Retinal pigment epithelial cell (primary cell): ENCODE measurements around the gene PGM1.

Experiments
- DNase-seq: peaks from one replicate; pipeline ENCODE4 v3.0.0-alpha.2; 2010; ENCODE audit warnings: low read depth
- H3K4me3 ChIP-seq: 2 replicates; pipeline ENCODE4 v1.5.1; 2011; ENCODE audit warnings: mild to moderate bottlenecking, low read length, control low read depth, moderate library complexity
- TF ChIP-seq, protein P1 (sequence below): conservative IDR thresholded peaks from 2 replicates; pipeline ENCODE4 v1.5.1; 2011; ENCODE audit warnings: low read depth, low read length, control low read depth, inconsistent platforms

Gene PGM1

DNA sequence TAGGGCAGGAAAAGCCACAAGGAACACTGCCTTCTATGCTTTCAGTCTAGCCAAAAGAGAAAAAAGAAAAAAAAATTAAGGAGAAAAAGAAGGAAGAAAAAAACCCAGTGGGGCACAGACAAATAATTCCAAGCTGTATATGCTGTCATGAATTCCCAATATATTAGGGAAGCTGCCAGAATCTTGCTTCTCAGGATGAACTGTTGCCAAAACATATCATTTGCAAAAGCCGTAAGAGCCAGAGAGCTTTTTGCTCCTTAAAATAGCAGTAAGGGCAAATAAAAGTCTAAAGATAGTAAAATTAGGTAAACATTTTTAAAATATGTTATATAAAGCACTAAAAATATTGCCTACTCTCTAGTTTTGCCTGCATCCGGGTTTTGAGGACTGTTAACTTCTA lies 52.1 kb downstream of the PGM1 start:
- H3K4me3 ChIP-seq, result no peak overlapping the region
- TF ChIP-seq, protein P1, sequence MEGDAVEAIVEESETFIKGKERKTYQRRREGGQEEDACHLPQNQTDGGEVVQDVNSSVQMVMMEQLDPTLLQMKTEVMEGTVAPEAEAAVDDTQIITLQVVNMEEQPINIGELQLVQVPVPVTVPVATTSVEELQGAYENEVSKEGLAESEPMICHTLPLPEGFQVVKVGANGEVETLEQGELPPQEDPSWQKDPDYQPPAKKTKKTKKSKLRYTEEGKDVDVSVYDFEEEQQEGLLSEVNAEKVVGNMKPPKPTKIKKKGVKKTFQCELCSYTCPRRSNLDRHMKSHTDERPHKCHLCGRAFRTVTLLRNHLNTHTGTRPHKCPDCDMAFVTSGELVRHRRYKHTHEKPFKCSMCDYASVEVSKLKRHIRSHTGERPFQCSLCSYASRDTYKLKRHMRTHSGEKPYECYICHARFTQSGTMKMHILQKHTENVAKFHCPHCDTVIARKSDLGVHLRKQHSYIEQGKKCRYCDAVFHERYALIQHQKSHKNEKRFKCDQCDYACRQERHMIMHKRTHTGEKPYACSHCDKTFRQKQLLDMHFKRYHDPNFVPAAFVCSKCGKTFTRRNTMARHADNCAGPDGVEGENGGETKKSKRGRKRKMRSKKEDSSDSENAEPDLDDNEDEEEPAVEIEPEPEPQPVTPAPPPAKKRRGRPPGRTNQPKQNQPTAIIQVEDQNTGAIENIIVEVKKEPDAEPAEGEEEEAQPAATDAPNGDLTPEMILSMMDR, result no peak
- no peak for DNase-seq

DNA sequence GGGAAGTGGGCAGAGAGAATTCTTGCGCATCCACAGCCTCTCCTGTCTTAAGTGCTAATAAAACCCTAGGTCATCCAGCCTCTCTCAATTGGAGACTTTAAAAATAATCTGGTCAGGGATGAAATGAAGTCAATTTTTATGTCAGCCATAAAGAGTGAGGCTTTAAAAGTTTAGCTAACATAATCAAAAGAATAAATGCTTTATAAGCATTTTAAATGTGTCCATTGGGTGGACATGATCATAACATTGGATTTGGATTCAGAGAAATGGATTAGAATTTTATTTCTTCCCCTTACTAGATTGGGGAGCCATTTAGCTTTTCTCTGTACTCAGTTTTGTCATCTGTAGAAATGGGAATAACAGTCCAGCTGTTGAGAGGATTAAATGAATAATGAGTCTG lies 55.5 kb downstream of the PGM1 start:
- TF ChIP-seq, protein P1, result no peak
- no peak for DNase-seq
- no peak overlapping the region for H3K4me3 ChIP-seq

DNA sequence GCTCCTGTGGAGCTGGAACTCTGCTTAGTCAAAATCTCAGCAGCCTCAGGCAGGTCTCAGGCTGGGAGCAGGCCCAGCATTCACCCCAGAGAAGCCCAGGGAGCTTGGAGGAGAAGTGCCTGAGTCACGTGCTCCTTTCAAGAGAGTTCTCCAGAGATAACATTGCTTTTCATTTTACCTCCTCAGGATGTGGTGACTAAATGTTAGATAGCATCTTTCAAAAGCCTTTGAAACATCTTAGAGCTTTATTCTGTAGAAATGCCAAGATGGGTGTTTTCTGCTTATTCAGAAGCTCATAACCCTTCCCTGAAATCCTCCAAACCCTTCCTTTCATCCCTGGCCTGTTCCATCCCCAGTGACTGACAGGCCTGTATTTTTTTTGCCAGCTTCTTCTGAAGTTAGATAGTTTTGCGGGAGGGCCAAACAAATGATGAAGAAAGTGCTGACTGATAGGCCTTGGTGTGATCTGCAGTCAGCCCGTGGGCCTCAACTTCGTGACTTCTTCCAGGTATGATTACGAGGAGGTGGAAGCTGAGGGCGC lies 58.0 kb downstream of the PGM1 start:
- no peak for DNase-seq
- no peak overlapping the region for H3K4me3 ChIP-seq
- TF ChIP-seq, protein P1, result no peak

DNA sequence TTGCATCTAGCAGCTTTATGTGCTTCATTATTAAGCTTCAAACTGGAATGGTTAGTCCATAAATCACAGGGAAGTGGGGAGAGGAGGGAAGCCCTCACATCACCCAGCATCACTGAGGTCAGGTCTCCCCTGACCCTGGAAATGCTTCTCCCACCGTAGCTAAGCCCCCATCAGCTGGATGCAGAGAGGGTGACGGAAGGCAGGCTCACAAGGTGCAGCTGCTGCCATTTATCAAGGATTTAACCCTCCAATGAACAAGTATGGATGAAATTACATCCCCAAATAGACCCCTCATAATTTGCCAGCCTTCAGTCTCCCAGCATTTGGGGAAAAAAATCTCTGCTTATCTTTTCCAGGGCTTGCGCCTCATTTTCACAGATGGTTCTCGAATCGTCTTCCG lies 60.8 kb downstream of the PGM1 start:
- H3K4me3 ChIP-seq, result no peak overlapping the region
- TF ChIP-seq, protein P1, result no peak
- no peak for DNase-seq

DNA sequence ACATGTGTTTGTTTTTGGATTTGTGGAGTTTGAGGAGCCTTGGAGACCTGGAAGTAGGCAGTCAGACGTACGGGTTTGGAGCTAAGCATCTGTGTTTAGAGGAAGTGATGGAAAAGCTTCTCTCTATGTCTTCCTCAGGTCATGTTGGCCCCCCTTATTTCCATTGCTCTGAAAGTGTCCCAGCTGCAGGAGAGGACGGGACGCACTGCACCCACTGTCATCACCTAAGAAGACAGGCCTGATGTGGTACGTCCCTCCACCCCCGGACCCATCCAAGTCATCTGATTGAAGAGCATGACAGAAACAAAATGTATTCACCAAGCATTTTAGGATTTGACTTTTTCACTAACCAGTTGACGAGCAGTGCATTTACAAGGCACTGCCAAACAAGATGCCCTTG lies 66.2 kb downstream of the PGM1 start:
- no peak for DNase-seq
- TF ChIP-seq, protein P1, result no peak
- H3K4me3 ChIP-seq, result no peak overlapping the region

DNA sequence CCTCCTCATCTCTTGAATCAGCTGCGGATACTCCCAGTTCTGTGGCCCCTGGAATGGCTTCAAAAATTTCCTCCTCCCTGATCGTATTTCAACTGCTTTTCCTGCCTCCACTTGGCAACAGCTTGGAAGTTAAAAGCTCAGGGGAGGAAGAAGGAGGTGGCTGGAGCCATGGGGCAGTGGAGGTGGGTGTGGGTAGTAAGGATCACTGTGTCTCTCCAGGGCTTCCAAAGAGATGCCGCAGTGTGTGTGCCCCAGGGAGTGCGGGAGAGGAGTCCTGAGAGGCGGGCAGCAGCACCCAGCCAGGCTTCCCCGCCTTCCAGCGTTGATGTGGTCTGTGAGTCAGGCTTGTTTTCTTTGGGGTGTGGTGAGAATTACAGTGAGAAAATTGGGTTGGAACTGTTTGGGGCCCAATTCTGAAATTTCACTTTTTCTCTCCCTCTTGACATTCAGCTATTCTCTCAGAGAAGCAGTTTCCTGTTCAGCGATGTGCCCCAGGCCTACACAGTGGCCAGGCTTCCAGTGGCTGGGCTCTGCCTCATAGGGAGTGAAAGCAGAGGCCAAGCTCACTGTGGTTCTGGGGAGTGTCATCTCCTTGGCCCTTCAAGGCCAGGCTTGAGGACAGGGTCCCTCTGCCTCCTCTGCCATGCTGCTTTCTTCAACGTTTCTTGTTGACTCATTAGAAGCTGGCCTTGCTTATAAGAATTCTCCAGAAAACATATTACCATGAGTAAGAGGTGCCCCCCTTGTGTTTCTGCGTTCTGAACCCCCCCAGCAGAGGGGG lies 69.0 kb downstream of the PGM1 start:
- H3K4me3 ChIP-seq, result no peak overlapping the region
- TF ChIP-seq, protein P1, result no peak
- DNase-seq, result no peak

DNA sequence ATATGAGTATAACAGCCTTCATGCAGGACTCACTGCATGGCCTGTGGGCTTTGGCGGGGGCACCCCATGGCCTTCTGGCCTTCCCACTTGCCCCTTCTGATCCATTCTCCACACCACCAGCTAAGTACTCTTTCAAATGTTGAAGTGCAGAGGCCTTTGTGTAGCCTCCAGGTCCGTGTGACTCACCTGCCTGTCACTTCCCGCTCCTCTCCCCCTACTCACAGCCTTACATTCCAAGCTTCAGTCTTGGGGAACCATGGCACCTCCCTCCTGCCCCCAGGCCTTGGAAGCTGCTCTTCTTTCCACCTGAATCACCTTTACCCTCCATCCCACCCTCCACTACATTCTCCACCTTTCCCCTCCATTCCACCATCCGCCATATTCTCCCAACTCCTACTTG lies 69.6 kb downstream of the PGM1 start:
- DNase-seq, result no peak

More for the DNA sequence above, 69.6 kb downstream of the PGM1 start:
- TF ChIP-seq, protein P1, result no peak
- H3K4me3 ChIP-seq, result no peak overlapping the region
